HUDEP-2 (cell line): ENCODE data around the gene OR1F1.
"Not testable (repeated sequence)": the region's sequence is repeated elsewhere in the genome, so short reads cannot be mapped to it uniquely, and the experiment has no call there.

ENCODE experiments used
- DNase-seq, 76 experiments: peaks; one replicate each; lab custom pipeline; 2025; ENCODE audit not compliant: unreplicated experiment in 76 of 76; lab: John Stamatoyannopoulos, UW

Gene OR1F1

GRCh38 chr16:3187798-3188674 lies at the start of gene OR1F1:
Gene OR1F1 (plus strand): TSS chr16:3188204.
- peak in 65 of 76 experiments; percentile 17 to 80 (median 51) for DNase-seq

GRCh38 chr16:3138342-3138741 lies 49.7 kb upstream of the OR1F1 start:
- no peak for DNase-seq

DNA sequence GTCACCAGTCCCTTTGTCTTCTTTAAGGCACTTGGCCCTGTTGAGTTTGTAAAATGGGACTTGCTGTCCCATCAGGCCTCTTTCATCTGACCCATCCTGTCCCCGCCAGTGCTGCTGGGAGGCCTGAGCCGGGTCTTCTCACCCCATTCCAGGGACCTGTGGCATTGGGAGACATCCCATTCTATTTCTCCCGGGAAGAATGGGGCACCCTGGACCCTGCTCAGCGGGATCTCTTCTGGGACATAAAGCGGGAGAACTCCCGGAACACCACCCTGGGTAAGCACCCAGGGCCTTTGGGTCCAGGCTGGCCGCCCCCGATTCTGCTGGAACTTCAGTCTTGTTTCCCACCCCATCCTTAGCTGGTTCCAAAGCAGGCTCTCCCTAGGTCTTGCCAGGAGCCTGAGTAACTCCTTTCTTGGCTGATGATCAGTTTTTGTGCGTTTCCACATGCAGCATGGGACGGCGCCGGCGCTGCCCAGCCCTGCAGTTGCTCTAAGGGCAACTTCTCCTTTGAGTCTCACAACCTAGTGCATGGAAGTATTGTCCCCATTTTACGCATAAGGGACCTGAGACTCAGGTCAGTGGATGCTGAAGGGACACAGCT lies 49.1 kb upstream of the OR1F1 start:
- DNase-seq = no peak

DNA sequence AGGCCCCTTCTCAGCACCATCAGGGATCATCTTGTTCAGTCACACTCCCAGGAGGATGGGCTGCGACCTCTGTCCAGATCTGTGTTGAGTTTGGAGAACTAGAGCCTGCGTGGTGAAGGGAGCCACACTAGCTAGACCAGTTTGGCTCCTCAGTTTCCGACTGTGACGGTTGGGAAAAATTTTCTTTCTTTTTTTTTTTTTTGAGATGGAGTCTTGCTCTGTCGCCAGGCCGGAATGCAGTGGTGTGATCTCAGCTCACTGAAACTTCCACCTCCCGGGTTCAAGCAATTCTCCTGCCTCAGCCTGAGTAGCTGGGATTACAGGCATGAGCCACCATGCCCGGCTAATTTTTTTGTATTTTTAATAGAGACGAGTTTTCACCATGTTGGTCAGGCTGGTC lies 48.4 kb upstream of the OR1F1 start:
- not testable (repeated sequence) for DNase-seq

GRCh38 chr16:3140603-3141427 lies 47.2 kb upstream of the OR1F1 start:
- no peak for DNase-seq

- DNase-seq = no peak
These were observed 46.2 kb upstream of the OR1F1 start for GRCh38 chr16:3141781-3142311.

- DNase-seq = no peak
These were observed 45.7 kb upstream of the OR1F1 start for GRCh38 chr16:3142327-3142726.

- DNase-seq = no peak
These were observed 45.2 kb upstream of the OR1F1 start for GRCh38 chr16:3142770-3143169.

DNA sequence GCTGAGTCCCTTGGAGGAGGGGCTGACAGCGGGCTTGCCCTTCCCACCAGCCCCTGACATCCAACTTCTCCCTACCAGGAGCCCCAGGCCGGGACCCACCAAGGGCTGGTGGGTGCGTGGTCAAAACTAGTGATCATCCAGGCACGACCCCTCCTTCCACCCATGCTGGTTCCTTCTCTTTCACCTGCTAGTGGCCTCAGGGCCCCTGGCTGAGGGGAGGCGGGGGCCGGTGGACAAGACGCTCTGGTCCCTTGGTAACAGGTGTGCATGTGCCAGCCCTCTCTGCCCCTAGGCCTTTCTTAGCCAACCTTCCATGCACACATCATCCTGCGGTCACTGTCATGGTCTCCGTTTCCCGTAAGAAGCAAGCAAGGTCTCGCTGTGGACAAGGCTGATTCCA lies 44.8 kb upstream of the OR1F1 start:
- no peak for DNase-seq

GRCh38 chr16:3143598-3144320 lies 44.2 kb upstream of the OR1F1 start:
- no peak for DNase-seq

DNA sequence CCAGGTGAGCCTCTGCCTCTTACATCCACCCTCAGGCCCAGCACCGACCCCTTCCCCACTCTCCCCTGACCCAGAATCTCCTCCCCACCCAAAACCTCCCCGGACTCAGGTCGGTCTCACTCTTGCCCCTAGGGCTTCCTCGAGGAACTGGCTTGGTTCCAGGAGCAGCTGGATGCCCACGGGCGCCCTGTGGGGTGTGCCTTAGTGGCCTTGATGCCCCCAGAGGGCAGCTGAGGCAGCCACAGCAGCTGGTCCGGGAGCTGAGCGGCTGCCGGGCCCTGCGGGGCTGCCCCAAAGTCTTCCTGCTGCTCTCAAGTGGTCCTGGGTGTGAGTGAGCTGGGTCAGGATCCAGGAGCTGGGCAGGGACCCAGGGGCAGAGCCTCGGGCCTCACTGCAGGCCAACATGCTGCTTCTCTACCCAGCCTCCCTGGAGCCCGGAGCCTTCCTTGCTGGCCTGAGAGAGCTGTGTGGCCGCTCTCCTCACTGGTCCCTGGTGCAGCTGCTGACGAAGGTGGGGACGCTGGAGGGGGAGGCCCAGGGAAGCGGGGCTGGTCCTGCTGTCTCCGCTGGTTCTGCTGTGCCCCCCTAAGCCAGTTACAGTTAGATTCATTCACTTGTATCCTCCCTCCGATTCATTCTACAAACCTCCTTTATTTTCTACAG lies 43.6 kb upstream of the OR1F1 start:
- DNase-seq = no peak

GRCh38 chr16:3145151-3145550 lies 42.9 kb upstream of the OR1F1 start:
- DNase-seq = no peak

DNA sequence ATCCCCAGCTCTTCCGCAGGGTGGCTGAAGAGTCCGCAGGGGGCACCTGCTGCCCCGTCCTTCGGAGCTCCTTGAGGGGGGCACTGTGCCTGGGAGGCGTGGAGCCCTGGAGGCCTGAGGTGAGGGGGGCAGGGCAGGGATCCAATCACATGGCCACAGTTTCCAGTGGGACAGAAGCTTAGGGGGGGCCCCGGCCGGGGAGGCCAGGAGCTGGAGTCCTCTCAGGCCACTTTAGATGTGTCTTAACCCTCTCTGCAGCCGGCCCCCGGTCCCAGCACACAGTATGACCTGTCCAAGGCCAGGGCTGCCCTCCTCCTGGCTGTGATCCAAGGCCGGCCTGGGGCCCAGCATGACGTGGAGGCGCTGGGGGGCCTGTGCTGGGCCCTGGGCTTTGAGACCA lies 42.3 kb upstream of the OR1F1 start:
- DNase-seq = no peak

GRCh38 chr16:3147046-3147756 lies 40.8 kb upstream of the OR1F1 start:
- no peak for DNase-seq

- DNase-seq = no peak
These were observed 40.3 kb upstream of the OR1F1 start for GRCh38 chr16:3147757-3148104.

GRCh38 chr16:3148256-3149192 lies 39.5 kb upstream of the OR1F1 start:
- no peak for DNase-seq

- no peak for DNase-seq
These were observed 38.8 kb upstream of the OR1F1 start for GRCh38 chr16:3149193-3149530.

DNA sequence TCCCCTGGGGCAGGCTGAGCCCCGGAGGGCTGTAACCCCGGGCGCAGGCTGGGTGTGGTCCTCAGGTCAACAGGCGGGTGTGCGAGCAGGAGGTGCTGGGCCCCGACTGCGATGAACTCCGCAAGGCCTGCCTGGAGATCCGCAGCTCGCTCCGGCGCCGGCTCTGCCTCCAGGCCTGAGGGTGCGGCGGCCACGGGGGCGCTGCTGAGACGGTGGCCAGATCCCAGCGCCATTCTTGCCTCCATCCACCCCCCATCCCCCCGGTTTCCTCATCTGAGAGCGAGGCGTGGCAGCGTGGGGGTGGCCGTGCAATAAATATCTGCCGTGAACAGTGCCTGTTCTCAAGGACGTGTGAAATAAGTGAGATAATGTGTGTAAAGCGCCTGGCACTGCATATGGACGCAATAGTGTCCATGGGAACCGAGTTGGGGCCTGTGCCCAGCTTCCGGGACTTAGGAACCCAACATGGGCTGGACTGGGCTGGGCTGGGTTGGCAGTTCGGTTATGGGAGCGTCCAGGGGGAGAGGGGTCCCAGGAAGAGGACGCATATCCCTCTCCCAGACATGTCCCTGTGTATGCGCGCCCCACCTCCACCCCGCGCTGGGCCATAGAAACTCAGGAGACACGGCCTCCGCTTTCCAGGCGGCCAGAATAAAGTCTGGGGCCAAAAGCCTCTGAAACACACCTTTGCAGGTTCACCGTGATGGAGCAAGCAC lies 38.2 kb upstream of the OR1F1 start:
- peak in 68 of 76 experiments; percentile 22 to 86 (median 71) for DNase-seq
